Stomach (tissue), 4 donors: ENCODE measurements around the gene MAB21L1.

ENCODE experiments used
- EP300 ChIP-seq: sonication (generic); formaldehyde crosslinking; IDR thresholded peaks from one replicate; pipeline ENCODE4 v1.6.1; 2017; ENCODE audit warnings: antibody characterized with exemption
- POLR2AphosphoS5 ChIP-seq, 3 donors: sonication (generic); formaldehyde crosslinking; IDR thresholded peaks; one replicate each; pipeline ENCODE4 v1.6.1; 2016; ENCODE audit warnings: antibody characterized with exemption in 3 of 3
- TF ChIP-seq, protein P1 (sequence below), 7 experiments: fragments of 450-650 bp in 4 of 7; fragments of 200-600 bp in 3 of 7; sonication (generic) in 3 of 7; IDR thresholded peaks; one replicate each; pipeline ENCODE4 v1.5.1; 2016 to 2019; ENCODE audit warnings: antibody characterized with exemption in 7 of 7, control low read depth in 2 of 7, mild to moderate bottlenecking in 1 of 7

- TF ChIP-seq, protein P1, sequence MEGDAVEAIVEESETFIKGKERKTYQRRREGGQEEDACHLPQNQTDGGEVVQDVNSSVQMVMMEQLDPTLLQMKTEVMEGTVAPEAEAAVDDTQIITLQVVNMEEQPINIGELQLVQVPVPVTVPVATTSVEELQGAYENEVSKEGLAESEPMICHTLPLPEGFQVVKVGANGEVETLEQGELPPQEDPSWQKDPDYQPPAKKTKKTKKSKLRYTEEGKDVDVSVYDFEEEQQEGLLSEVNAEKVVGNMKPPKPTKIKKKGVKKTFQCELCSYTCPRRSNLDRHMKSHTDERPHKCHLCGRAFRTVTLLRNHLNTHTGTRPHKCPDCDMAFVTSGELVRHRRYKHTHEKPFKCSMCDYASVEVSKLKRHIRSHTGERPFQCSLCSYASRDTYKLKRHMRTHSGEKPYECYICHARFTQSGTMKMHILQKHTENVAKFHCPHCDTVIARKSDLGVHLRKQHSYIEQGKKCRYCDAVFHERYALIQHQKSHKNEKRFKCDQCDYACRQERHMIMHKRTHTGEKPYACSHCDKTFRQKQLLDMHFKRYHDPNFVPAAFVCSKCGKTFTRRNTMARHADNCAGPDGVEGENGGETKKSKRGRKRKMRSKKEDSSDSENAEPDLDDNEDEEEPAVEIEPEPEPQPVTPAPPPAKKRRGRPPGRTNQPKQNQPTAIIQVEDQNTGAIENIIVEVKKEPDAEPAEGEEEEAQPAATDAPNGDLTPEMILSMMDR (IDR thresholded peaks at IDR 0.05) = no peak
- TF ChIP-seq POLR2AphosphoS5 (IDR thresholded peaks at IDR 0.05) (no peak), EP300 (no peak)
These were observed 11.1 kb downstream of the MAB21L1 start for GRCh38 chr13:35465371-35465770.
